ENCODE data around the gene DPCD.

- no peak for TF ChIP-seq CTCF (IDR thresholded peaks at IDR 0.05)
- no peak for TF ChIP-seq POLR2A (IDR thresholded peaks at IDR 0.05)
- TF ChIP-seq POLR2AphosphoS5 (IDR thresholded peaks at IDR 0.05): no peak
These were observed 55.4 kb downstream of the DPCD start for GRCh38 chr10:101643546-101643945.

All from breast epithelium (tissue), 3 donors.